GM10266 (cell line): ENCODE measurements around the gene BPIFB6.

Experiments
- DNase-seq: peaks from one replicate; pipeline ENCODE4 v3.0.0; 2012; ENCODE audit errors: extremely low spot score
- CTCF ChIP-seq: IDR thresholded peaks from 2 replicates; pipeline ENCODE4 v1.5.1; 2012; ENCODE audit warnings: mild to moderate bottlenecking, low read depth; ENCODE audit not compliant: control insufficient read depth, insufficient read depth; ENCODE audit errors: missing control alignments

Gene BPIFB6

GRCh38 chr20:33062105-33062824 is 30.8 kb downstream of the BPIFB6 start:
- TF ChIP-seq CTCF, result no peak
- DNase-seq, result no peak

DNA sequence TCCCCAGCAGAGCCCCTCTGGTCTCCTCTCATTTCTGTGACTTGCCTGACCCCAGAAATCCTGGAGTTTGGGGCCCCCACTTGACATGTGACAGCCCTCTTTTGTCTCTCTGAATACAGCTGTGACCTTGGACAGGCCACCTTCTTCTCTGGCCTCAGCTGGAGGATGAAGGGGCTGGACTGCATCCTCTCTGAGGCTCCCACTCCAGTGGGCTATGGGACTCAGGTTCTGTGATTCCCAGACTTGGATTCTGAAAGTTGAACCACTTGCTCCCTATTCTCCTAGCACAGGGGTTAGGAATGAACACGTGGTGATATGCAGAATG is 31.3 kb downstream of the BPIFB6 start:
- TF ChIP-seq CTCF, result no peak
- DNase-seq, result no peak

- no peak for TF ChIP-seq CTCF
- DNase-seq, result no peak
Measured at GRCh38 chr20:33063271-33063670, 31.8 kb downstream of the BPIFB6 start.

GRCh38 chr20:33064572-33065287 is 33.3 kb downstream of the BPIFB6 start:
- no peak for TF ChIP-seq CTCF
- DNase-seq, result no peak

GRCh38 chr20:33065785-33066184 is 34.3 kb downstream of the BPIFB6 start:
- DNase-seq, result no peak
- TF ChIP-seq CTCF, result no peak

GRCh38 chr20:33067806-33068205 is 36.4 kb downstream of the BPIFB6 start:
- no peak for DNase-seq
- TF ChIP-seq CTCF, result no peak

- DNase-seq, result no peak
- no peak for TF ChIP-seq CTCF
Measured at GRCh38 chr20:33068251-33068939, 36.9 kb downstream of the BPIFB6 start.
